HG03108 (cell line): ENCODE results near the gene FYB1.
A peak's percentile ranks its signal among the peaks of the same experiment; 100 is the strongest.

ENCODE experiments used
- ATAC-seq: cut with Tn5 transposase; IDR thresholded peaks from one replicate; pipeline ENCODE4 v1.9.1; 2021; ENCODE audit warnings: moderate library complexity; ENCODE audit not compliant: unreplicated experiment

Gene FYB1

DNA sequence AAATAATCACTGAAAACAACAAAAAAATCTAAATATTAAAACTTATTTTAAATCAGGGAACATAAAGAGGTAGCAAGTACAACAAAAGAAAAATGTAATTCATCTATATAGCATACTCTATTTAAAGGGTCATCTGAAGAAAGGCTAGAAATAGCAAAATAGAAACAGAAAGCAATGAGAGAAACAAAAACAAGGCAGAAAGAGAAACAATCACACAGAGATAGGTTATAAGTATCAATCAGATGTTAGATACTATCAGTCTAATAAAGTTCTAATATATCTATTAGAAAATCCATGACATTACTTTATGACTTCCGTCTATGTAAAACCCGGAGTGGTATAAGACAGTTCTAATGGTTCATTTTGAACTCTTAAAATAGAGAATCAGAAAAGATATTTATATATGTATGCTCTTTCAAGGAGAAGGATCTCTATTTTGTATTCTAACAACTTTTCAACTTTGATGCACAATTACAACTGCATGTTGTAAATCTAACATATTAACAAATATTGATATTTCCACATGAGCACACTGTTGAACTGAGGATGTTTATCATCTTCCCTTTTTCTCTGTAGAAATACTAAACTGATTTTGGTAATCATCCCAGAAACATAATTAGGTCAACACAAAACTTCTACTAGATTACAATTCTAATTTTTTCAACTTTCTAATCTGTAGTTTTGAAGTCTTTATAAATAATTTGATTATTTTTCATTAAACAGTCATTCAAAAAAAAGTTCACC, 161.0 kb downstream of the FYB1 start:
- peak; percentile 70 for ATAC-seq

GRCh38 chr5:39057734-39058133, 161.6 kb downstream of the FYB1 start:
- peak; percentile 44 for ATAC-seq

DNA sequence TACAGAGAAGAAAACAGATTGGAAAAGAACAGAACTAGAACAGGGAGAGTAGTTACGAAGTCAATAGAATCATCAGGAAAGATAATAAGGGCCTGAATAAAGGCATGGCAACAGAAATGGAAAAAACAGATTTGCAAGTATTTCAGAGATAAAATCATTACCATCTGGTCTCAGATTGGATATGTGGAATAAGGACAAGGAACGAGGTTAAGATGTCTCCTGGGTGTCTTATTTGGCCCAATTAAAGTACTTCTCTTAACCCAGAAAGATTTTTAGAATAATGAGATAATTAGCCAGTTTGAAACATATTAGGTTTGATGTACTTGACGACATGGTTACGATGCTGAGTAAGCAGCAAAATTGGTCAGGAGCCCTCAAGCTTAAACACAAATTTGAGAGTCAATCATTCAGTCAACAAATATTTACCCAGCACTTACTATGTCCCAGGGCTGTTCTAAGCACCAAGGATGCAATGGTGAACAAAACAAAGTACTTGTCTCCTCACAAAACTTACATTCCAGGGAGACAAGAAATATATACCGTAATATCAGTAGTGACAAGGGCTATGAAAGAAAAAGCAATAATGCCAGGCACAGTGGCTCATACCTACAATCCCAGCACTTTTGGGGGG, 163.5 kb downstream of the FYB1 start:
- ATAC-seq: no peak
